Measurements from ENCODE around the gene MRPL18. TPM values are rescaled to one million over a fixed set of nuclear protein-coding genes. Genes with fewer than 3 reads are reported as not detected.
"Not testable (repeated sequence)": the region's sequence is repeated elsewhere in the genome, so short reads cannot be mapped to it uniquely, and the experiment has no call there.

The MRPL18 gene
- total and polyA plus RNA-seq, 9 donors: 66.7 to 80.2 (median 74.6) TPM

GRCh38 chr6:159794976-159795375, 4.7 kb downstream of the MRPL18 start:
- not testable (repeated sequence) for H3K4me1 ChIP-seq (ENCODE audit: control insufficient read depth, insufficient read depth, low read length); H3K4me3 ChIP-seq (ENCODE audit: low read length); H3K9me3 ChIP-seq (replicated peaks; ENCODE audit: control insufficient read depth, low read depth, low read length); H3K27me3 ChIP-seq (ENCODE audit: control insufficient read depth, insufficient read depth, low read length); H3K27ac ChIP-seq (ENCODE audit: low read length); DNase-seq
- WGBS (ENCODE audit: insufficient coverage): 86% methylated on average over 7 of the region's 8 CpGs
- peaks cover 38% of the 10 kb centered on the region for H3K36me3 ChIP-seq (ENCODE audit: control insufficient read depth, insufficient read depth, low read length)

GRCh38 chr6:159797554-159797953, 7.3 kb downstream of the MRPL18 start:
- H3K27ac ChIP-seq (ENCODE audit: low read length): no peak overlapping the region
- no peak overlapping the region for H3K4me3 ChIP-seq (ENCODE audit: low read length)
- H3K9me3 ChIP-seq (replicated peaks; ENCODE audit: control insufficient read depth, low read depth, low read length): no peaks in the 10 kb centered on the region
- H3K36me3 ChIP-seq (ENCODE audit: control insufficient read depth, insufficient read depth, low read length): peaks cover 39% of the 10 kb centered on the region
- DNase-seq: no peak
- WGBS (ENCODE audit: insufficient coverage): no CpG with 5 or more reads among the region's 1 CpG
- H3K27me3 ChIP-seq (ENCODE audit: control insufficient read depth, insufficient read depth, low read length): no peaks in the 10 kb centered on the region
- no peaks in the 10 kb centered on the region for H3K4me1 ChIP-seq (ENCODE audit: control insufficient read depth, insufficient read depth, low read length)

GRCh38 chr6:159800141-159800865, 10.0 kb downstream of the MRPL18 start, which contains the start of gene PNLDC1:
TSS of gene PNLDC1 (plus strand) at chr6:159800276. CDS start at chr6:159800308, 32 bp downstream.
- no peaks in the 10 kb centered on the region for H3K27me3 ChIP-seq (ENCODE audit: control insufficient read depth, insufficient read depth, low read length)
- 83% methylated on average over 49 of the region's 50 CpGs for WGBS (ENCODE audit: insufficient coverage)
- H3K36me3 ChIP-seq (ENCODE audit: control insufficient read depth, insufficient read depth, low read length): peaks cover 30% of the 10 kb centered on the region
- H3K9me3 ChIP-seq (replicated peaks; ENCODE audit: control insufficient read depth, low read depth, low read length): no peaks in the 10 kb centered on the region
- peaks cover 7% of the 10 kb centered on the region for H3K4me1 ChIP-seq (ENCODE audit: control insufficient read depth, insufficient read depth, low read length)
- H3K4me3 ChIP-seq (ENCODE audit: low read length): no peak within 1 kb of the TSS
- no peak for DNase-seq
- H3K27ac ChIP-seq (ENCODE audit: low read length): no peak within 1 kb of the TSS

- no peak for DNase-seq
- H3K27me3 ChIP-seq (ENCODE audit: control insufficient read depth, insufficient read depth, low read length): no peaks in the 10 kb centered on the region
- WGBS (ENCODE audit: insufficient coverage): 95% methylated on average over 4 of the region's 8 CpGs
- H3K36me3 ChIP-seq (ENCODE audit: control insufficient read depth, insufficient read depth, low read length): peaks cover 31% of the 10 kb centered on the region
- no peak overlapping the region for H3K27ac ChIP-seq (ENCODE audit: low read length)
- H3K9me3 ChIP-seq (replicated peaks; ENCODE audit: control insufficient read depth, low read depth, low read length): no peaks in the 10 kb centered on the region
- H3K4me3 ChIP-seq (ENCODE audit: low read length): no peak overlapping the region
- H3K4me1 ChIP-seq (ENCODE audit: control insufficient read depth, insufficient read depth, low read length): peaks cover 7% of the 10 kb centered on the region
Observed at GRCh38 chr6:159801935-159802334, 11.7 kb downstream of the MRPL18 start.

GRCh38 chr6:159804504-159804903, 14.2 kb downstream of the MRPL18 start:
- Histone ChIP-seq H3K36me3 (ENCODE audit: control insufficient read depth, insufficient read depth, low read length) (peaks cover 18% of the 10 kb centered on the region), H3K27me3 (ENCODE audit: control insufficient read depth, insufficient read depth, low read length) (no peaks in the 10 kb centered on the region), H3K9me3 (replicated peaks; ENCODE audit: control insufficient read depth, low read depth, low read length) (no peaks in the 10 kb centered on the region), H3K27ac (ENCODE audit: low read length) (peak overlapping the region; percentile 9), H3K4me1 (ENCODE audit: control insufficient read depth, insufficient read depth, low read length) (peaks cover 7% of the 10 kb centered on the region), H3K4me3 (ENCODE audit: low read length) (no peak overlapping the region)
- 84% methylated on average over 9 of the region's 10 CpGs for WGBS (ENCODE audit: insufficient coverage)
- DNase-seq: peak; percentile 18

GRCh38 chr6:159805440-159806020, 15.3 kb downstream of the MRPL18 start:
- no peaks in the 10 kb centered on the region for H3K9me3 ChIP-seq (replicated peaks; ENCODE audit: control insufficient read depth, low read depth, low read length)
- H3K27ac ChIP-seq (ENCODE audit: low read length): no peak overlapping the region
- H3K4me3 ChIP-seq (ENCODE audit: low read length): no peak overlapping the region
- H3K36me3 ChIP-seq (ENCODE audit: control insufficient read depth, insufficient read depth, low read length): peaks cover 8% of the 10 kb centered on the region
- WGBS (ENCODE audit: insufficient coverage): 94% methylated on average over 5 of the region's 6 CpGs
- no peak for DNase-seq
- H3K4me1 ChIP-seq (ENCODE audit: control insufficient read depth, insufficient read depth, low read length): peaks cover 7% of the 10 kb centered on the region
- H3K27me3 ChIP-seq (ENCODE audit: control insufficient read depth, insufficient read depth, low read length): no peaks in the 10 kb centered on the region

GRCh38 chr6:159806021-159806458, 15.8 kb downstream of the MRPL18 start:
- Histone ChIP-seq H3K4me1 (ENCODE audit: control insufficient read depth, insufficient read depth, low read length) (peaks cover 7% of the 10 kb centered on the region), H3K9me3 (replicated peaks; ENCODE audit: control insufficient read depth, low read depth, low read length) (no peaks in the 10 kb centered on the region), H3K36me3 (ENCODE audit: control insufficient read depth, insufficient read depth, low read length) (peaks cover 7% of the 10 kb centered on the region), H3K4me3 (ENCODE audit: low read length) (no peak overlapping the region), H3K27ac (ENCODE audit: low read length) (no peak overlapping the region), H3K27me3 (ENCODE audit: control insufficient read depth, insufficient read depth, low read length) (no peaks in the 10 kb centered on the region)
- 91% methylated on average over 9 of the region's 9 CpGs for WGBS (ENCODE audit: insufficient coverage)
- no peak for DNase-seq

GRCh38 chr6:159807150-159807858, 17.0 kb downstream of the MRPL18 start:
- WGBS (ENCODE audit: insufficient coverage): 94% methylated on average over 2 of the region's 5 CpGs
- H3K27ac ChIP-seq (ENCODE audit: low read length): no peak overlapping the region
- H3K4me3 ChIP-seq (ENCODE audit: low read length): no peak overlapping the region

GRCh38 chr6:159808647-159809046, 18.4 kb downstream of the MRPL18 start:
- Histone ChIP-seq H3K4me1 (ENCODE audit: control insufficient read depth, insufficient read depth, low read length) (peaks cover 7% of the 10 kb centered on the region), H3K27ac (ENCODE audit: low read length) (no peak overlapping the region), H3K9me3 (replicated peaks; ENCODE audit: control insufficient read depth, low read depth, low read length) (no peaks in the 10 kb centered on the region), H3K27me3 (ENCODE audit: control insufficient read depth, insufficient read depth, low read length) (no peaks in the 10 kb centered on the region), H3K36me3 (ENCODE audit: control insufficient read depth, insufficient read depth, low read length) (peaks cover 7% of the 10 kb centered on the region), H3K4me3 (ENCODE audit: low read length) (no peak overlapping the region)
- 85% methylated on average over 4 of the region's 6 CpGs for WGBS (ENCODE audit: insufficient coverage)
- DNase-seq: no peak

More at GRCh38 chr6:159807150-159807858, 17.0 kb downstream of the MRPL18 start:
- Histone ChIP-seq H3K9me3 (replicated peaks; ENCODE audit: control insufficient read depth, low read depth, low read length) (no peaks in the 10 kb centered on the region), H3K4me1 (ENCODE audit: control insufficient read depth, insufficient read depth, low read length) (peaks cover 7% of the 10 kb centered on the region), H3K36me3 (ENCODE audit: control insufficient read depth, insufficient read depth, low read length) (peaks cover 7% of the 10 kb centered on the region), H3K27me3 (ENCODE audit: control insufficient read depth, insufficient read depth, low read length) (no peaks in the 10 kb centered on the region)
- DNase-seq: no peak

- WGBS (ENCODE audit: insufficient coverage): no CpG with 5 or more reads among the region's 4 CpGs
- no peak overlapping the region for H3K27ac ChIP-seq (ENCODE audit: low read length)
- no peaks in the 10 kb centered on the region for H3K9me3 ChIP-seq (replicated peaks; ENCODE audit: control insufficient read depth, low read depth, low read length)
- no peaks in the 10 kb centered on the region for H3K27me3 ChIP-seq (ENCODE audit: control insufficient read depth, insufficient read depth, low read length)
- peaks cover 7% of the 10 kb centered on the region for H3K36me3 ChIP-seq (ENCODE audit: control insufficient read depth, insufficient read depth, low read length)
- no peak for DNase-seq
- no peak overlapping the region for H3K4me3 ChIP-seq (ENCODE audit: low read length)
- H3K4me1 ChIP-seq (ENCODE audit: control insufficient read depth, insufficient read depth, low read length): peaks cover 7% of the 10 kb centered on the region
Observed at GRCh38 chr6:159809149-159809548, 18.9 kb downstream of the MRPL18 start.
